Gastrocnemius medialis (tissue), 4 donors: ENCODE data around the gene GJC2.

Experiments used
- POLR2A ChIP-seq, 2 donors: fragments of 450-650 bp; IDR thresholded peaks; one replicate each; pipeline ENCODE4 v1.6.1; 2017; ENCODE audit warnings: antibody characterized with exemption in 2 of 2, mild to moderate bottlenecking in 2 of 2, moderate library complexity in 2 of 2
- TF ChIP-seq, protein P1 (sequence below), 5 experiments: fragments of 450-650 bp in 3 of 5; fragments of 200-600 bp in 2 of 5; sonication (generic) in 2 of 5; IDR thresholded peaks in 4 of 5; conservative IDR thresholded peaks in 1 of 5; 1 replicate in 4 of 5; 2 replicates in 1 of 5; pipeline ENCODE4 v1.5.1; 2016 to 2019; ENCODE audit warnings: antibody characterized with exemption in 5 of 5, mild to moderate bottlenecking in 3 of 5, moderate library complexity in 3 of 5

DNA sequence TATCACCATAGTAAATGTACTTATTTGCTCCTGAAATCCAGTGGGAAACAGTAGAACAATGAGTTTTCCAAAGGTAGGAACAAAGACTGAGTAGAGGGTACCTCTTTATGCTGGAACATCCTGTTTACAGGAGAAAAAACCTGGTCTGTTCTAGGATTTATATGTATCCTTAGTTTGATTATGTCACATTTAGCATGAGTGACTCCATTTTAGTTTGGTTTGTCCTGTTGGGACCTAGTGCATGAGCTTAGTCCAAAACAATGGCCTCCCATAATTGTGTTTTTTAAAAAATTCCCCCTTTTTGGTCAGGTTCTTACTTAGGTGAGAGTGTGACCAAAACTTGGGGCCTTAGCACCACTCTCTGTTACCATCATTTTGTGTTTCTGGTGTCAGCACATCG is 37.1 kb upstream of the GJC2 start:
- TF ChIP-seq POLR2A (IDR thresholded peaks at IDR 0.05): no peak
- TF ChIP-seq, protein P1, sequence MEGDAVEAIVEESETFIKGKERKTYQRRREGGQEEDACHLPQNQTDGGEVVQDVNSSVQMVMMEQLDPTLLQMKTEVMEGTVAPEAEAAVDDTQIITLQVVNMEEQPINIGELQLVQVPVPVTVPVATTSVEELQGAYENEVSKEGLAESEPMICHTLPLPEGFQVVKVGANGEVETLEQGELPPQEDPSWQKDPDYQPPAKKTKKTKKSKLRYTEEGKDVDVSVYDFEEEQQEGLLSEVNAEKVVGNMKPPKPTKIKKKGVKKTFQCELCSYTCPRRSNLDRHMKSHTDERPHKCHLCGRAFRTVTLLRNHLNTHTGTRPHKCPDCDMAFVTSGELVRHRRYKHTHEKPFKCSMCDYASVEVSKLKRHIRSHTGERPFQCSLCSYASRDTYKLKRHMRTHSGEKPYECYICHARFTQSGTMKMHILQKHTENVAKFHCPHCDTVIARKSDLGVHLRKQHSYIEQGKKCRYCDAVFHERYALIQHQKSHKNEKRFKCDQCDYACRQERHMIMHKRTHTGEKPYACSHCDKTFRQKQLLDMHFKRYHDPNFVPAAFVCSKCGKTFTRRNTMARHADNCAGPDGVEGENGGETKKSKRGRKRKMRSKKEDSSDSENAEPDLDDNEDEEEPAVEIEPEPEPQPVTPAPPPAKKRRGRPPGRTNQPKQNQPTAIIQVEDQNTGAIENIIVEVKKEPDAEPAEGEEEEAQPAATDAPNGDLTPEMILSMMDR (IDR thresholded peaks at IDR 0.05 in 4 of 5, conservative IDR thresholded peaks at IDR 0.05 in 1 of 5): no peak
